Activated T-cell treated with anti-CD3 and anti-CD28 coated beads for 24 hours (primary cell): ENCODE data around the gene REPIN1.

Source experiments
- DNase-seq: peaks from one replicate; pipeline ENCODE4 v3.0.0-alpha.2; 2020; ENCODE audit warnings: low read depth

Gene REPIN1

DNA sequence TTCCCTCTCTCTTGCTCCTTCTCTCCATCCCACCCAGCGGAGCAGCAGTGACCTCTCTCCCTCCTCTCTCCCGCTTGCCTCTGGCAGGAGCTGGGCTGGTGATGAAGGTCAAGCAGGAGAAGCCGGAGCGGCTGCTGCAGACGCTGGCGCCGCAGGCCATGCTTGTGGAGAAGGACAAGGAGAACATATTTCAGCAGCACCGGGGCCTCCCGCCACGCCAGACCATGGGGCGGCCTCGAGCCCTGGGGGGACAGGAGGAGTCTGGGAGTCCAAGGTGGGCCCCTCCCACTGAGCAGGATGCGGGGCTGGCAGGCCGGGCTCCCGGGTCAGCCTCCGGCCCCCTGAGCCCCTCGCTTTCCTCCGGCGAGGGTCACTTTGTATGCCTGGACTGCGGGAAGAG, 27.8 kb downstream of the REPIN1 start:
- DNase-seq = no peak

GRCh38 chr7:150396851-150397260, 28.2 kb downstream of the REPIN1 start:
- no peak for DNase-seq

DNA sequence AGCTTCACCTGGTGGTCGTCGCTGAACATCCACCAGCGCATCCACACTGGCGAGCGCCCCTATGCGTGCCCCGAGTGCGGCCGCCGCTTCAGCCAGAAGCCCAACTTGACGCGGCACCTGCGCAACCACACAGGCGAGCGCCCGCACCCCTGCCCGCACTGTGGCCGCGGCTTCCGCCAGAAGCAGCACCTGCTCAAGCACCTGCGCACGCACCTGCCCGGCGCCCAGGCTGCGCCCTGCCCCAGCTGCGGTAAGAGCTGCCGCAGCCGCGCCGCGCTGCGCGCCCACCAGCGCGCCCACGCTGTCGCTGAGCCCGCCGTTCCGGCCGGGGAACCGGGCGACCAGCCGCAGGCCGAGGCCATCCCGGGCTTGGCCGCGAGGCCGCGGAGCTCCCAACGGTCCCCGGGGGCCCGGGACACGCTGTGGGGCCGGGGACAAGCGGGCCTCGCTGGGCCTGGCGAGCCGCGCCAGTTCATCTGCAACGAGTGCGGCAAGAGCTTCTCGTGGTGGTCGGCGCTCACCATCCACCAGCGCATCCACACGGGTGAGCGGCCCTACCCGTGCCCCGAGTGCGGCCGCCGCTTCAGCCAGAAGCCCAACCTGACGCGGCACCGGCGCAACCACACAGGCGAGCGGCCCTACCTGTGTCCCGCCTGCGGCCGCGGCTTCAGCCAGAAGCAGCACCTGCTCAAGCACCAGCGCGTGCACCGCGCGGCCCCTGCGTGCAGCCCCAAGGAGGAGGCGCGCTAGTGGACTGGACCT, 28.9 kb downstream of the REPIN1 start:
- no peak for DNase-seq

GRCh38 chr7:150398108-150398964, 29.7 kb downstream of the REPIN1 start:
- no peak for DNase-seq

DNA sequence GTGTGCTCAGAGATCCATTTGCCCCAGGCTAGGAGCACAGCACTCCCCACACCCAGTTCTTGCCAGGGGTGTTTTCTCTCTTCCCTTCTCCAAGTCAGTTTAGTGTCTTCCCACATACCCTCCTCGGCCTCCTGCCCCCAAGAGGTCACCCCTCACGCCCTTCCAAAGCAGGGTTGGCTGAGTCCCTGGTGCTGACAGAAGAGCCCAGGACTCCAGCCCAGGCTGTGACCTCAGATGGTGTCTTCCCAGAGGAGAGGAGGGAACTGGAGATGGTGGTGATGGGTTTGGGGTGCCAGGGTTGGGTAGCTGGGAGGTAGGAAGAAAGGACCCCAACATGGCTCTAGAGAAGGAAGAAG, 30.3 kb downstream of the REPIN1 start:
- DNase-seq = no peak

DNA sequence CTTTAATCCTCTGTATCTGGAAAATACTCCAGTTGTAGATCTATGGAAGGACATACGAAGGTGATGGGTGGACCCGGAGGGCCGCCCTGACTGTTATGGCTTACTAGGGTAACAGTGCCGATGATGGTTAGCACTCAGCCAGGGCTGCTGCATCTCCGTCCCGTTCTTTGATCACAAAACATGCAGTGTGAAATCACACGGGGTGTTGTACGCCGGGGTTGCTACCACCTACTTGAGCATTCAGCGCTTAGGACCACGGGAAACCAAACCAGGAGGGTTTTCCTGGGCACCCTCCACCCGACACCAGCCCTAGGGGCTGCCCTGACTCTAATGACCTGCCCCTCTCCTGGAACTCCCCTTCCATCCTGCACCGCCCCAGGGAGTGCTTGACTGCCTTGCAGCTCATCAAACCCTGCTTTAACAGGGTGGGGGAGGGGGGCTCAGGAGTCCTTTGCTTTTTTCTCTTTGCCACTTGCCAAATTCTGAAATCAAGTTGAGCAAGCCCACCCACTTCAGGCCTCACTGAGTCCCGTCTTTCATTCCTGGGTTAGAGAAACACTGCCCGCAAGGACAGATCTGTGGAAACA, 30.9 kb downstream of the REPIN1 start:
- DNase-seq = no peak

GRCh38 chr7:150400008-150400787, 31.6 kb downstream of the REPIN1 start:
- no peak for DNase-seq

- no peak for DNase-seq
Observed at GRCh38 chr7:150400788-150401423, 32.3 kb downstream of the REPIN1 start.

DNA sequence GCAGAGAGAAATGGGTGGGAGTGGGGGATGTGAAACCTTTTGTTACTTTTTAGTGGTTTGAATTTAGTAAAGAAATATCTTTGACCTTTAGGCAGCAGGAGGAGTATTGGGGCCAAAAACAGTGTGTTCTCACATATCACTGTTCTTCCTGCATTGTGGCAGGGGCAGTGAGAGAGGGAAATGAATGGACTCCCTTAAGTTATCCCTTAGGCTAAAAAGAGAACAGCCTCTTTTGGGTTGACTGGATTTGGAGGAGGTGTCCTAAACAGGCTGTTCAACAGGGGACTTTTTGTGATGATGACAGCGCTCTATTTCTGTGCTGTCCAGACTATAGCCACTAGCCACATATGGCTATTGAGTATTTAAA, 32.8 kb downstream of the REPIN1 start:
- no peak for DNase-seq

DNA sequence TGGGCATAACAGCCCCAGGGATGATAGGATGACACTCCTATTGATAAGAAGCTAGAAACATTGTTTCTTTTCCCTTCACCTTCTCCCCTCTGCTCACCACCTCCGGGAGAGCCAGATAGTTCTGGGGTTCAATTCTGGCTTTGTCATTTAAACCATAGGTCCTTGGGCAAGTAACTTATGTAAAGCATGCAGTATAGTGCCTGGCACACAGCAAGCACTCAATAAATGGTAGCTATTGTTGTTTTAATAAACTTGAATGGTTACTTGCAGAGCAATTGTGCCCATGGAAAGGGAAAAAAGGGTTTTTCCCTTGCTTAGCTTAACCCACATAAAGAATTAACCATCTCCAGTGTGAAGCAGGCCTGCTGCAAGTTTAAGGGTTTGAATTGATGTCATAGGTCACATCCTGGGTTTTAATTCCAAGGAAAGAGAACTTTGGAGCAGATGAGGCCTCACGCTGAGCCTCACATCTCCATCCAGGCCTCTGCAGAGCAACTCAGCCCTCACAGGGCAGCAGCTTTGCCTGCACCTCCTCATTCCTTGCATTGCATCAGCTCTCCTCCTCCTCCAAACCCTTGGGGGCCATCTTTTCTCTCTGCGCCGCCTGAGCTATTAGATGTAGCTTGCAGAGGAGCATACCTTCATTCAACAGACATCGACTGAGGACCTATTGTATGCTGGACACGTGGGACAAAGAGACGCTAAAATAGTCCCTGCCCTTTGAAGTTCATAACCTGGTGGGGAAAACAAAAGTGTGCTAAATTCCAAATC, 33.4 kb downstream of the REPIN1 start:
- DNase-seq = no peak

- DNase-seq = no peak
Observed at GRCh38 chr7:150402671-150403321, 34.2 kb downstream of the REPIN1 start.

- DNase-seq = no peak
Observed at GRCh38 chr7:150403376-150404171, 35.0 kb downstream of the REPIN1 start.

DNA sequence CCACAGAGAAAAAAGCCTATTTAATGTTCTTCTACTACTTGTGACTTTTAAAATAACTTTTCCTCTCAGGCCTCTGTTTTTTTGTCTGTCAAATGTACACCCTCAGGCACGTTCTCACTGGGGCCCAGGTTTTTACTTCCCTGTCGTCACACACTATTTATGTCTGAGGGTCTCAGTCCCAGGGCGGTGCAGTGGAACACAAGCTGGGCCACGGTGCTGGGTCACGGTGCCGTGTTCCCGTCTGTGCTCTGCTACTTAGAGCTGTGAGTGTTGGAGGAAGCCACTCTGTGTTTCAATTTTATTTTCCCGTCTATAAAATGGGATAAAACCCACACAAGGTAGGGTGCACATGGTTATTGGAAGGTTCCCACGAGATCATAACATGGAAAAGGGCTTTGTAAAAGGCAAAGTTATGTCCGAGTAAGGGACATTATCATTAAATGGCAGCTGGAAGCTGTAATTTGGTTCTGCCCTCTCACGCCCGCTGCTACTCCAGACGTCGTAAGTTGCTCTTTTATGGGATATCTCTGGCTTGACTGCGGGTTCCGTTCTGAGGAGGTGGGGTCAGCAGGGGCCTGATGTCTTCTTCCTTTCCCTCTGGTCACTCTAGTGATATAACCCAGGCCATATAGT, 35.7 kb downstream of the REPIN1 start:
- no peak for DNase-seq

GRCh38 chr7:150404805-150405583, 36.4 kb downstream of the REPIN1 start:
- peak; percentile 61 for DNase-seq

- peak; percentile 14 for DNase-seq
Observed at GRCh38 chr7:150405584-150406311, 37.1 kb downstream of the REPIN1 start.

GRCh38 chr7:150406312-150406566, 37.6 kb downstream of the REPIN1 start:
- no peak for DNase-seq

DNA sequence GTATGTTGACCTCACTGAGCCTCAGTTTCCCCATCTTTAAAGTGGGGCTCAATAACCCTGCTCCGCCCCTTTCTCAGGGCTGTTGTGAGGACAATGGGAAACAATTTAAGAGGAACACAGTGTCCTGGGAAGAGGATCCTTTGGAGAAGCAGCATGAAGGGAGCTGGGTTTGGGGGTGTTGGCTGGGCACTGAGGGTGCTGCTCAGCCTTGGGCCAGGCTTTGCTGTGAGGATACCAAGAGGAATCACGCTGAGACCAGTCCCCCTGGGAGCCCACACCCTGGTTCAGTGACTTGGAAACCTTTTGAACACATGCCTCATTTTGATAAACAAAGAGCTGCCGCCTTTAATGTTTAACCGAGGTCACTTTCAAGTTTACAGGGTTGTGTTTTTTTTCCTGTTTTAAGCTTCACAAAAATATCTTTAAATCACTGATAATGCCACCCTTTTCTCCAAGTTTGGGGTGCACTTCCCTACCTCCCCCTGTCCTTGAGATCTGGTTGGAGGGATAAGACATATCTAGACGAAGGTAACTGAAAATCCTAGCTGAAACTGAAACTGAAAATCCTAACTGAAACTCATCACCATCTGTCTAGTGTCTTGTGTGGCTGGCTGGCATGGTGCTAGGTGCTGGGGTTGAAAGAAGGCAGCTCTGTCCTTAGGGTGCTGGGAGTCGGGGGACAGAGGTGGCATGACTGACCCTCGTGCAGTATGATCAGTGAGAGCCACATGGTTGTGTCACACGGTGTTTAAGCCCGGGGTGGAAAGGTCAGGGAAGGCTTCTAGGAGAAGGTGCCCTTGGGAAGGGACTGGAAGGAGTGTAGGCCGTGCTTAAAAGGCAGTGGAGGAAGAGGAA, 38.2 kb downstream of the REPIN1 start:
- no peak for DNase-seq
